ENCODE data around the gene PDLIM3.
"Not testable (repeated sequence)": the region's sequence is repeated elsewhere in the genome, so short reads cannot be mapped to it uniquely, and the experiment has no call there.

The PDLIM3 gene

GRCh38 chr4:185514182-185514697 is 21.1 kb downstream of the PDLIM3 start:
- DNase-seq = no peak

GRCh38 chr4:185513489-185514181 is 21.7 kb downstream of the PDLIM3 start:
- DNase-seq = no peak

- no peak for DNase-seq
These were observed 22.8 kb downstream of the PDLIM3 start for GRCh38 chr4:185512516-185512915.

- not testable (repeated sequence) for DNase-seq
These were observed 24.1 kb downstream of the PDLIM3 start for GRCh38 chr4:185511243-185511642.

GRCh38 chr4:185510806-185511205 is 24.5 kb downstream of the PDLIM3 start:
- DNase-seq = no peak

GRCh38 chr4:185508181-185508580 is 27.1 kb downstream of the PDLIM3 start:
- DNase-seq = peak; percentile 38

- no peak for DNase-seq
These were observed 28.9 kb downstream of the PDLIM3 start for GRCh38 chr4:185506422-185506821.

- DNase-seq = no peak
These were observed 30.9 kb downstream of the PDLIM3 start for GRCh38 chr4:185504098-185505047.

GRCh38 chr4:185502386-185502785 is 32.9 kb downstream of the PDLIM3 start:
- DNase-seq = no peak

GRCh38 chr4:185500576-185500975 is 34.7 kb downstream of the PDLIM3 start:
- no peak for DNase-seq

GRCh38 chr4:185500035-185500434 is 35.3 kb downstream of the PDLIM3 start:
- DNase-seq = no peak

- no peak for DNase-seq
These were observed 46.7 kb downstream of the PDLIM3 start for GRCh38 chr4:185488650-185489049.

GRCh38 chr4:185481401-185481800 is 53.9 kb downstream of the PDLIM3 start:
- no peak for DNase-seq

GRCh38 chr4:185480016-185480732 is 55.1 kb downstream of the PDLIM3 start:
- no peak for DNase-seq

- no peak for DNase-seq
These were observed 55.8 kb downstream of the PDLIM3 start for GRCh38 chr4:185479507-185479971.

GRCh38 chr4:185473247-185473646 is 62.1 kb downstream of the PDLIM3 start:
- no peak for DNase-seq

- DNase-seq = no peak
These were observed 63.2 kb downstream of the PDLIM3 start for GRCh38 chr4:185472103-185472542.

GRCh38 chr4:185471235-185472102 is 63.8 kb downstream of the PDLIM3 start, which contains the start of gene CCDC110:
TSS of gene CCDC110 (minus strand) at chr4:185471733. CDS start at chr4:185471683, 50 bp downstream.
- DNase-seq = peak; percentile 69

GRCh38 chr4:185470501-185471195 is 64.7 kb downstream of the PDLIM3 start:
- peak; percentile 30 for DNase-seq

GRCh38 chr4:185469580-185470154 is 65.6 kb downstream of the PDLIM3 start:
- DNase-seq = no peak

GRCh38 chr4:185468999-185469398 is 66.3 kb downstream of the PDLIM3 start:
- DNase-seq = no peak
